ENCODE results near the gene CA11. TPM values are rescaled to one million over a fixed set of nuclear protein-coding genes. Genes with fewer than 3 reads are reported as not detected.

Gene CA11
- total and polyA plus RNA-seq, 9 of the 15 experiments (the other 6 are each of a cell fraction or from before 2014, with no cell fraction given): 2.9 to 19.9 (median 8.3) TPM

GRCh38 chr19:48618916-48619691 is 26.9 kb downstream of the CA11 start, which contains the start of the genes RPL18 and SPHK2 (continued):
- TF ChIP-seq GATAD2A (IDR thresholded peaks at IDR 0.05) (0 out of 2 replicates have a peak, but pooled peaks have one; percentile 50), MTA3 (IDR thresholded peaks at IDR 0.05; ENCODE audit: borderline replicate concordance) (peak; percentile 82; the same call in 1 of the 2 replicates), POLR2AphosphoS5 (IDR thresholded peaks at IDR 0.05; ENCODE audit: control insufficient read depth, insufficient read depth, low read depth, low read length) (peak; percentile 98), ID3 (CRISPR knock-in tag; IDR thresholded peaks at IDR 0.05) (no peak), ID3 (tag; IDR thresholded peaks at IDR 0.05) (peak; percentile 48; the same call in 1 of the 2 replicates), CBFA2T3 (IDR thresholded peaks at IDR 0.05) (peak; percentile 17; the same call in 1 of the 2 replicates), MLLT1 (IDR thresholded peaks at IDR 0.05) (peak; percentile 64 to 93; a peak in 3 of 4 replicates), EP300 (IDR thresholded peaks at IDR 0.05; ENCODE audit: low read length) (peak; percentile 69), SMARCC2 (IDR thresholded peaks at IDR 0.05; ENCODE audit: low read depth) (0 out of 2 replicates have a peak, but pooled peaks have one; percentile 31), JUN (IDR thresholded peaks at IDR 0.05; ENCODE audit: borderline replicate concordance, low read depth, low read length) (peak; percentile 63; the same call in 1 of the 2 replicates), JUN (CRISPR knock-in tag; IDR thresholded peaks at IDR 0.05; ENCODE audit: borderline replicate concordance) (0 out of 2 replicates have a peak, but pooled peaks have one; percentile 65), ETV1 (tag; conservative IDR thresholded peaks at IDR 0.05; ENCODE audit: low read depth) (peak; percentile 95), HNRNPUL1 (IDR thresholded peaks at IDR 0.05; ENCODE audit: low read length) (no peak), SRSF7 (optimal IDR thresholded peaks at IDR 0.05; ENCODE audit: low read depth, low read length) (no peak), PHF8 (IDR thresholded peaks at IDR 0.05; ENCODE audit: borderline replicate concordance, low read length) (peak; percentile 93), MEF2A (IDR thresholded peaks at IDR 0.05; ENCODE audit: control insufficient read depth, low read depth, low read length) (0 out of 2 replicates have a peak, but pooled peaks have one; percentile 55), NR3C1 (CRISPR knock-in tag; IDR thresholded peaks at IDR 0.05) (no peak), IRF9 (tag; IDR thresholded peaks at IDR 0.05) (no peak), ARID1B (IDR thresholded peaks at IDR 0.05) (peak; percentile 60; the same call in 1 of the 2 replicates), CTCF (IDR thresholded peaks at IDR 0.05 in 2 of 3, conservative IDR thresholded peaks at IDR 0.05 in 1 of 3; ENCODE audit: insufficient read depth in 2 of 3, low read depth in 1 of 3, low read length in 3 of 3) (peak in 1 of 3 experiments; percentile 2; a peak in 1 of 6 replicates), ZNF639 (CRISPR knock-in tag; conservative IDR thresholded peaks at IDR 0.05 in 1 of 2, IDR thresholded peaks at IDR 0.05 in 1 of 2) (peak in 1 of 2 experiments; percentile 99; a peak in 2 of 4 replicates)

Measured in K562 (cell line).